Nephron progenitor cell (in vitro differentiated cells): Measurements from ENCODE around the gene APOC1.

ENCODE experiments used
- DNase-seq: peaks from one replicate; pipeline ENCODE4 v3.0.0; 2021
- H3K27ac Mint-ChIP-seq: 2 replicates; pipeline ENCODE4 v1.8.0; 2021; ENCODE audit warnings: mild to moderate bottlenecking, moderate library complexity, mixed read lengths
- H3K27me3 Mint-ChIP-seq: 2 replicates; pipeline ENCODE4 v1.8.0; 2021; ENCODE audit warnings: mild to moderate bottlenecking, low read depth, mixed read lengths; ENCODE audit not compliant: poor library complexity
- H3K36me3 Mint-ChIP-seq: 2 replicates; pipeline ENCODE4 v1.8.0; 2021; ENCODE audit warnings: low read depth, mixed read lengths
- H3K4me1 Mint-ChIP-seq: 2 replicates; pipeline ENCODE4 v1.8.0; 2021; ENCODE audit warnings: mixed read lengths
- H3K4me3 Mint-ChIP-seq: 2 replicates; pipeline ENCODE4 v1.8.0; 2021; ENCODE audit warnings: mild to moderate bottlenecking, moderate library complexity, mixed read lengths
- H3K9me3 Mint-ChIP-seq: 2 replicates; pipeline ENCODE4 v1.8.0; 2021; ENCODE audit warnings: mild to moderate bottlenecking, moderate library complexity, mixed read lengths
- CTCF ChIP-seq: fragments of 200-600 bp; sonication (generic); IDR thresholded peaks from 2 replicates; pipeline ENCODE4 v1.5.0; 2021; ENCODE audit warnings: antibody characterized with exemption

The APOC1 gene

DNA sequence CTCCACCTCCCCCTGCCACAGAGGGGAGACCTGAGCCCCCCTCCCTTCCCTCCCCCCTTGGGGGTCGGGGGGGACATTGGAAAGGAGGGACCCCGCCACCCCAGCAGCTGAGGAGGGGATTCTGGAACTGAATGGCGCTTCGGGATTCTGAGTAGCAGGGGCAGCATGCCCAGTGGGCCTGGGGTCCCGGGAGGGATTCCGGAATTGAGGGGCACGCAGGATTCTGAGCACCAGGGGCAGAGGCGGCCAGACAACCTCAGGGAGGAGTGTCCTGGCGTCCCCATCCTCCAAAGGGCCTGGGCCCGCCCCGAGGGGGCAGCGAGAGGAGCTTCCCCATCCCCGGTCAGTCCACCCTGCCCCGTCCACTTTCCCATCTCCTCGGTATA lies 11.2 kb upstream of the APOC1 start:
- H3K36me3 Mint-ChIP-seq: peaks cover 16% of the 10 kb centered on the region
- H3K27me3 Mint-ChIP-seq: peaks cover 11% of the 10 kb centered on the region
- TF ChIP-seq CTCF: no peak
- H3K4me3 Mint-ChIP-seq: no peak overlapping the region
- no peak overlapping the region for H3K27ac Mint-ChIP-seq
- H3K9me3 Mint-ChIP-seq: no peaks in the 10 kb centered on the region
- DNase-seq: no peak
- peaks cover 31% of the 10 kb centered on the region for H3K4me1 Mint-ChIP-seq

GRCh38 chr19:44903602-44904425 lies 10.6 kb upstream of the APOC1 start:
- peak; percentile 100 for TF ChIP-seq CTCF
- Mint-ChIP-seq H3K27me3 (peaks cover 11% of the 10 kb centered on the region), H3K9me3 (no peaks in the 10 kb centered on the region), H3K36me3 (peaks cover 14% of the 10 kb centered on the region), H3K4me3 (no peak overlapping the region), H3K27ac (no peak overlapping the region), H3K4me1 (peaks cover 31% of the 10 kb centered on the region)
- DNase-seq: peak; percentile 92

DNA sequence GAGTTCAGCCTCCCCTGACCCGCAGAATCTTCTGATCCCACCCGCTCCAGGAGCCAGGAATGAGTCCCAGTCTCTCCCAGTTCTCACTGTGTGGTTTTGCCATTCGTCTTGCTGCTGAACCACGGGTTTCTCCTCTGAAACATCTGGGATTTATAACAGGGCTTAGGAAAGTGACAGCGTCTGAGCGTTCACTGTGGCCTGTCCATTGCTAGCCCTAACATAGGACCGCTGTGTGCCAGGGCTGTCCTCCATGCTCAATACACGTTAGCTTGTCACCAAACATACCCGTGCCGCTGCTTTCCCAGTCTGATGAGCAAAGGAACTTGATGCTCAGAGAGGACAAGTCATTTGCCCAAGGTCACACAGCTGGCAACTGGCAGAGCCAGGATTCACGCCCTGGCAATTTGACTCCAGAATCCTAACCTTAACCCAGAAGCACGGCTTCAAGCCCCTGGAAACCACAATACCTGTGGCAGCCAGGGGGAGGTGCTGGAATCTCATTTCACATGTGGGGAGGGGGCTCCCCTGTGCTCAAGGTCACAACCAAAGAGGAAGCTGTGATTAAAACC lies 9.9 kb upstream of the APOC1 start:
- Mint-ChIP-seq H3K27me3 (peaks cover 11% of the 10 kb centered on the region), H3K9me3 (no peaks in the 10 kb centered on the region), H3K4me3 (no peak overlapping the region), H3K27ac (peak overlapping the region; percentile 51), H3K4me1 (peaks cover 31% of the 10 kb centered on the region), H3K36me3 (peaks cover 10% of the 10 kb centered on the region)
- DNase-seq: no peak
- TF ChIP-seq CTCF: no peak

DNA sequence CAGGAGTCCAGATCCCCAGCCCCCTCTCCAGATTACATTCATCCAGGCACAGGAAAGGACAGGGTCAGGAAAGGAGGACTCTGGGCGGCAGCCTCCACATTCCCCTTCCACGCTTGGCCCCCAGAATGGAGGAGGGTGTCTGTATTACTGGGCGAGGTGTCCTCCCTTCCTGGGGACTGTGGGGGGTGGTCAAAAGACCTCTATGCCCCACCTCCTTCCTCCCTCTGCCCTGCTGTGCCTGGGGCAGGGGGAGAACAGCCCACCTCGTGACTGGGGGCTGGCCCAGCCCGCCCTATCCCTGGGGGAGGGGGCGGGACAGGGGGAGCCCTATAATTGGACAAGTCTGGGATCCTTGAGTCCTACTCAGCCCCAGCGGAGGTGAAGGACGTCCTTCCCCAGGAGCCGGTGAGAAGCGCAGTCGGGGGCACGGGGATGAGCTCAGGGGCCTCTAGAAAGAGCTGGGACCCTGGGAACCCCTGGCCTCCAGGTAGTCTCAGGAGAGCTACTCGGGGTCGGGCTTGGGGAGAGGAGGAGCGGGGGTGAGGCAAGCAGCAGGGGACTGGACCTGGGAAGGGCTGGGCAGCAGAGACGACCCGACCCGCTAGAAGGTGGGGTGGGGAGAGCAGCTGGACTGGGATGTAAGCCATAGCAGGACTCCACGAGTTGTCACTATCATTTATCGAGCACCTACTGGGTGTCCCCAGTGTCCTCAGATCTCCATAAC lies 8.8 kb upstream of the APOC1 start, which contains the start of gene APOE:
Gene APOE (plus strand): TSS at position 360 of the 724 bp plus-strand sequence. CDS start 829 bp downstream, outside the sequence.
- peak; percentile 41 for DNase-seq
- Mint-ChIP-seq H3K4me1 (peaks cover 31% of the 10 kb centered on the region), H3K4me3 (peak within 1 kb of the TSS; percentile 83), H3K27me3 (peaks cover 11% of the 10 kb centered on the region), H3K36me3 (no peaks in the 10 kb centered on the region), H3K9me3 (no peaks in the 10 kb centered on the region), H3K27ac (peak within 1 kb of the TSS; percentile 51)
- TF ChIP-seq CTCF: no peak

DNA sequence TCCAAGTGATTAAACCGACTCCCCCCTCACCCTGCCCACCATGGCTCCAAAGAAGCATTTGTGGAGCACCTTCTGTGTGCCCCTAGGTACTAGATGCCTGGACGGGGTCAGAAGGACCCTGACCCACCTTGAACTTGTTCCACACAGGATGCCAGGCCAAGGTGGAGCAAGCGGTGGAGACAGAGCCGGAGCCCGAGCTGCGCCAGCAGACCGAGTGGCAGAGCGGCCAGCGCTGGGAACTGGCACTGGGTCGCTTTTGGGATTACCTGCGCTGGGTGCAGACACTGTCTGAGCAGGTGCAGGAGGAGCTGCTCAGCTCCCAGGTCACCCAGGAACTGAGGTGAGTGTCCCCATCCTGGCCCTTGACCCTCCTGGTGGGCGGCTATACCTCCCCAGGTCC lies 6.8 kb upstream of the APOC1 start:
- Mint-ChIP-seq H3K4me1 (peaks cover 41% of the 10 kb centered on the region), H3K9me3 (no peaks in the 10 kb centered on the region), H3K27ac (no peak overlapping the region), H3K27me3 (peaks cover 11% of the 10 kb centered on the region), H3K4me3 (no peak overlapping the region), H3K36me3 (no peaks in the 10 kb centered on the region)
- DNase-seq: no peak
- TF ChIP-seq CTCF: no peak
